ENCODE data around the gene KRT3.

DNA sequence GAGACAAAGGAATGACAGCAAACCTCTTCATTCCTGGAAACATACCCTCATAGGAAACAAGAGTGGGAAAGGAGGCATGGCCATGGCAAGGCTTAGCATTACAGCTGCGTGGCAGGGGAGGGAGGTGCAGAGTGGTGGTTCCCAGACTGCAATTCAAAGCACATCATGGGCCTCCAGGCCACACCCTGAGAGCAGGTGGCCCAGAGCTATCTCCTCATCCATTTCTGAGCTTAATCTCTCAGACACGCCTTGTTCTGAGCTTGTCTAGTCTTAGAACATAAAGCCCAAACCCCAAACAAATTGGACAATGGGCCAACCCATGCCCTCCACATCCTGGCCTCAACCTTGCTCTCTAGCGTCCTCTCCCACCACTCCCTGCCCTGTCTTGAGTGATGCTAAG is 5.9 kb upstream of the KRT3 start:
- TF ChIP-seq POLR2AphosphoS5 (IDR thresholded peaks at IDR 0.05) (no peak), POLR2A (IDR thresholded peaks at IDR 0.05) (no peak)
